ENCODE measurements around the gene TAS2R31. TPM values are rescaled to one million over a fixed set of nuclear protein-coding genes. Genes with fewer than 3 reads are reported as not detected.

Gene TAS2R31
- polyA plus RNA-seq, 2 of the 4 experiments (the other 2 are of a cell fraction) = 0.17 to 1.1 TPM

GRCh38 chr12:10994307-10994706, 36.9 kb downstream of the TAS2R31 start:
- no peak overlapping the region for H3K4me2 ChIP-seq
- H3K4me1 ChIP-seq = no peaks in the 10 kb centered on the region
- H3K27ac ChIP-seq = no peak overlapping the region
- DNase-seq (ENCODE audit: low read depth in 1 of 2, low spot score in 1 of 2) (no peak), FAIRE-seq (no peak), ATAC-seq (no peak)
- ChIA-PET POLR2A (no interaction called here), CTCF (no interaction called here)
- WGBS (ENCODE audit: missing lambda C conversion rate) = 99% methylated on average over 3 of the region's 3 CpGs
- peaks cover 9% of the 10 kb centered on the region for H3K9me3 ChIP-seq
- TF ChIP-seq, protein P1, sequence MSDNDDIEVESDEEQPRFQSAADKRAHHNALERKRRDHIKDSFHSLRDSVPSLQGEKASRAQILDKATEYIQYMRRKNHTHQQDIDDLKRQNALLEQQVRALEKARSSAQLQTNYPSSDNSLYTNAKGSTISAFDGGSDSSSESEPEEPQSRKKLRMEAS (IDR thresholded peaks at IDR 0.05) = no peak
- no peak for TF ChIP-seq MAFK (IDR thresholded peaks at IDR 0.05; ENCODE audit: partially characterized antibody)
- no peak for TF ChIP-seq ESRRA (IDR thresholded peaks at IDR 0.05; ENCODE audit: borderline replicate concordance, low read length)
- TF ChIP-seq CHD4 (IDR thresholded peaks at IDR 0.05; ENCODE audit: borderline replicate concordance) = no peak
- no peak for TF ChIP-seq POLR2AphosphoS2 (conservative IDR thresholded peaks at IDR 0.05; ENCODE audit: low read length)
- no peak for TF ChIP-seq HOXB13 (CRISPR knock-in tag; IDR thresholded peaks at IDR 0.05; ENCODE audit: low read depth)
- TF ChIP-seq MAZ (IDR thresholded peaks at IDR 0.05; ENCODE audit: borderline replicate concordance, low read depth, low read length) = no peak
- TF ChIP-seq SREBF2 (IDR thresholded peaks at IDR 0.05) = no peak
- TF ChIP-seq POLR2A (IDR thresholded peaks at IDR 0.05; ENCODE audit: low read length) = no peak
- TF ChIP-seq NFE2L2 (conservative IDR thresholded peaks at IDR 0.05; ENCODE audit: low read length) = no peak
- TF ChIP-seq PHF8 (IDR thresholded peaks at IDR 0.05; ENCODE audit: borderline replicate concordance, low read depth) = no peak
- TF ChIP-seq E2F6 (IDR thresholded peaks at IDR 0.05; ENCODE audit: borderline replicate concordance, low read depth) = no peak
- TF ChIP-seq, protein P2, sequence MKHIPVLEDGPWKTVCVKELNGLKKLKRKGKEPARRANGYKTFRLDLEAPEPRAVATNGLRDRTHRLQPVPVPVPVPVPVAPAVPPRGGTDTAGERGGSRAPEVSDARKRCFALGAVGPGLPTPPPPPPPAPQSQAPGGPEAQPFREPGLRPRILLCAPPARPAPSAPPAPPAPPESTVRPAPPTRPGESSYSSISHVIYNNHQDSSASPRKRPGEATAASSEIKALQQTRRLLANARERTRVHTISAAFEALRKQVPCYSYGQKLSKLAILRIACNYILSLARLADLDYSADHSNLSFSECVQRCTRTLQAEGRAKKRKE (CRISPR knock-in tag; IDR thresholded peaks at IDR 0.05; ENCODE audit: low read depth) = no peak
- TF ChIP-seq GATA3 (IDR thresholded peaks at IDR 0.05; ENCODE audit: borderline replicate concordance) = no peak
- no peak for TF ChIP-seq EP300 (IDR thresholded peaks at IDR 0.05)
- no peak for TF ChIP-seq ZNF302 (CRISPR knock-in tag; IDR thresholded peaks at IDR 0.05)
- TF ChIP-seq SMC3 (IDR thresholded peaks at IDR 0.05) = no peak
- TF ChIP-seq, protein P3, sequence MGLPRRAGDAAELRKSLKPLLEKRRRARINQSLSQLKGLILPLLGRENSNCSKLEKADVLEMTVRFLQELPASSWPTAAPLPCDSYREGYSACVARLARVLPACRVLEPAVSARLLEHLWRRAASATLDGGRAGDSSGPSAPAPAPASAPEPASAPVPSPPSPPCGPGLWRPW (IDR thresholded peaks at IDR 0.05) = no peak
- no peak overlapping the region for H3K4me3 ChIP-seq

DNA sequence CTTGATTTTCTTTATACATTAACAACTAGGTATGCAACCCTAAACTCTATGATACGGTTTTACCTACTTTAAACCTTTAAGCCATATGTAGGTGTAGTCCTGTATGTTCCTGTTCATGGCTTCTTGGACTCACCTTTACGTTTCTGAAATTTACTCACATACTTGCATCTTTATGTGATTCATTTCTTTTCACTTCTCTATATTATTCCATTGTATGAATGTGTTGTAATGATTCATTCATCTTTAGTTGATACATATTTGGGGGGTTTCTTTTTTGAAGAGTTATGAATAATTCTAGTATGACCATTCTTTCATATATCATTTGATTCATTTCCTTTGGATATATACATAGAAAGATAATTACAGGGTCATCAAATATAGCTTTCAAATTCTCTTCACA, 42.1 kb downstream of the TAS2R31 start:
- WGBS (ENCODE audit: missing lambda C conversion rate) = 95% methylated on average over 2 of the region's 2 CpGs
- ATAC-seq (no peak), FAIRE-seq (peak; percentile 73), DNase-seq (ENCODE audit: low read depth in 1 of 2, low spot score in 1 of 2) (no peak)
- TF ChIP-seq GATA3 (IDR thresholded peaks at IDR 0.05; ENCODE audit: borderline replicate concordance) (no peak), EHF (CRISPR knock-in tag; IDR thresholded peaks at IDR 0.05) (no peak), NFE2L2 (conservative IDR thresholded peaks at IDR 0.05; ENCODE audit: low read length) (no peak), NPAS2 (CRISPR knock-in tag; IDR thresholded peaks at IDR 0.05; ENCODE audit: borderline replicate concordance) (no peak), ZSCAN20 (CRISPR knock-in tag; IDR thresholded peaks at IDR 0.05) (no peak), SMC3 (IDR thresholded peaks at IDR 0.05) (no peak), FOSL2 (IDR thresholded peaks at IDR 0.05) (no peak), FOSL2 (CRISPR knock-in tag; IDR thresholded peaks at IDR 0.05) (no peak), MYC (IDR thresholded peaks at IDR 0.05; ENCODE audit: borderline replicate concordance, low read length) (no peak), PHF8 (IDR thresholded peaks at IDR 0.05; ENCODE audit: borderline replicate concordance, low read depth) (no peak), ZFP36 (IDR thresholded peaks at IDR 0.05; ENCODE audit: borderline replicate concordance, partially characterized antibody) (no peak), RARB (CRISPR knock-in tag; IDR thresholded peaks at IDR 0.05) (no peak), FOXS1 (CRISPR knock-in tag; IDR thresholded peaks at IDR 0.05) (no peak), CHD4 (IDR thresholded peaks at IDR 0.05; ENCODE audit: borderline replicate concordance) (no peak), MAZ (IDR thresholded peaks at IDR 0.05; ENCODE audit: borderline replicate concordance, low read depth, low read length) (no peak), TFCP2L1 (CRISPR knock-in tag; IDR thresholded peaks at IDR 0.05) (no peak), HEYL (CRISPR knock-in tag; IDR thresholded peaks at IDR 0.05) (no peak), HOXB5 (CRISPR knock-in tag; IDR thresholded peaks at IDR 0.05) (no peak)
- TF ChIP-seq, protein P2 (CRISPR knock-in tag; IDR thresholded peaks at IDR 0.05; ENCODE audit: low read depth) = no peak
- TF ChIP-seq, protein P3 (IDR thresholded peaks at IDR 0.05) = no peak
- Histone ChIP-seq H3K9me3 (peaks cover 9% of the 10 kb centered on the region), H3K4me3 (no peak overlapping the region), H3K4me2 (no peak overlapping the region), H3K27ac (no peak overlapping the region), H3K4me1 (no peaks in the 10 kb centered on the region)
- ChIA-PET CTCF (interaction anchor here (0.6 kb wide), 1 partner anchor 13 kb away, joined by 3 read pairs; no protein-coding TSS in a partner anchor), POLR2A (no interaction called here)
